Esophagus squamous epithelium (tissue), 4 donors: Measurements from ENCODE around the gene HSF5.

Experiments used
- CTCF ChIP-seq, 6 experiments: fragments of 450-650 bp in 4 of 6; fragments of 200-600 bp in 2 of 6; sonication (generic) in 2 of 6; IDR thresholded peaks; one replicate each; pipeline ENCODE4 v1.5.1; 2016 to 2019; ENCODE audit warnings: antibody characterized with exemption in 6 of 6, mild to moderate bottlenecking in 4 of 6, moderate library complexity in 4 of 6
- POLR2A ChIP-seq, 4 donors: fragments of 450-650 bp; IDR thresholded peaks; one replicate each; pipeline ENCODE4 v1.6.1; 2017; ENCODE audit warnings: antibody characterized with exemption in 4 of 4, mild to moderate bottlenecking in 4 of 4, moderate library complexity in 3 of 4

- TF ChIP-seq CTCF (IDR thresholded peaks at IDR 0.05) = no peak
- TF ChIP-seq POLR2A (IDR thresholded peaks at IDR 0.05) = no peak
Observed at GRCh38 chr17:58506354-58507080, 18.3 kb upstream of the HSF5 start.
